Activated B cell treated with CpG ODN at 0.5 μM for 24 hours (primary cell): ENCODE results near the gene SOX9. TPM values are rescaled to one million over a fixed set of nuclear protein-coding genes. Genes with fewer than 3 reads are reported as not detected.

ENCODE experiments used
- ATAC-seq: fragments of 200-7000 bp; cut with Tn5 transposase; one replicate; pipeline ENCODE4 v1.10.0; 2021; ENCODE audit warnings: low read depth, mild to moderate bottlenecking, moderate library complexity
- CTCF ChIA-PET: fragments of 350-600 bp; sonication (Branson Sonifier 250); formaldehyde crosslinking; loops from one replicate; lab custom pipeline; 2021; ENCODE audit warnings: antibody characterized with exemption; lab: Charles Lee
- POLR2A ChIA-PET: fragments of 350-600 bp; sonication (Branson Sonifier 250); formaldehyde crosslinking; loops from one replicate; lab custom pipeline; 2021; ENCODE audit warnings: antibody characterized with exemption; lab: Charles Lee
- DNase-seq: peaks from one replicate; pipeline ENCODE4 v3.0.0; 2022
- H3K27ac Mint-ChIP-seq: one replicate; pipeline ENCODE4 v1.8.0; 2020; ENCODE audit warnings: mixed read lengths
- H3K27me3 Mint-ChIP-seq: one replicate; pipeline ENCODE4 v1.8.0; 2021; ENCODE audit warnings: mixed read lengths
- H3K36me3 Mint-ChIP-seq: one replicate; pipeline ENCODE4 v1.8.0; 2021; ENCODE audit warnings: low read depth, mixed read lengths
- H3K4me1 Mint-ChIP-seq: one replicate; pipeline ENCODE4 v1.8.0; 2021; ENCODE audit warnings: mixed read lengths
- H3K4me3 Mint-ChIP-seq: one replicate; pipeline ENCODE4 v1.8.0; 2020; ENCODE audit warnings: mild to moderate bottlenecking, mixed read lengths
- H3K9me3 Mint-ChIP-seq: one replicate; pipeline ENCODE4 v1.8.0; 2020; ENCODE audit warnings: mixed read lengths
- intact Hi-C: fragments of 100-400 bp; cut with micrococcal nuclease; formaldehyde crosslinking; loops from one replicate; pipeline ENCODE4 v1.15.1; 2024
- total RNA-seq: library from RNA; stranded (reverse); gene quantifications from 2 replicates; pipeline ENCODE4 v1.2.3, GENCODE V29; 2022
- TF ChIP-seq, protein P1 (sequence below): fragments of 200-600 bp; IDR thresholded peaks from one replicate; pipeline ENCODE4 v1.8.0; 2022; ENCODE audit warnings: antibody characterized with exemption, mild to moderate bottlenecking

The SOX9 gene
- total RNA-seq, 1 donor from 2014 or later: 0.07 TPM

DNA sequence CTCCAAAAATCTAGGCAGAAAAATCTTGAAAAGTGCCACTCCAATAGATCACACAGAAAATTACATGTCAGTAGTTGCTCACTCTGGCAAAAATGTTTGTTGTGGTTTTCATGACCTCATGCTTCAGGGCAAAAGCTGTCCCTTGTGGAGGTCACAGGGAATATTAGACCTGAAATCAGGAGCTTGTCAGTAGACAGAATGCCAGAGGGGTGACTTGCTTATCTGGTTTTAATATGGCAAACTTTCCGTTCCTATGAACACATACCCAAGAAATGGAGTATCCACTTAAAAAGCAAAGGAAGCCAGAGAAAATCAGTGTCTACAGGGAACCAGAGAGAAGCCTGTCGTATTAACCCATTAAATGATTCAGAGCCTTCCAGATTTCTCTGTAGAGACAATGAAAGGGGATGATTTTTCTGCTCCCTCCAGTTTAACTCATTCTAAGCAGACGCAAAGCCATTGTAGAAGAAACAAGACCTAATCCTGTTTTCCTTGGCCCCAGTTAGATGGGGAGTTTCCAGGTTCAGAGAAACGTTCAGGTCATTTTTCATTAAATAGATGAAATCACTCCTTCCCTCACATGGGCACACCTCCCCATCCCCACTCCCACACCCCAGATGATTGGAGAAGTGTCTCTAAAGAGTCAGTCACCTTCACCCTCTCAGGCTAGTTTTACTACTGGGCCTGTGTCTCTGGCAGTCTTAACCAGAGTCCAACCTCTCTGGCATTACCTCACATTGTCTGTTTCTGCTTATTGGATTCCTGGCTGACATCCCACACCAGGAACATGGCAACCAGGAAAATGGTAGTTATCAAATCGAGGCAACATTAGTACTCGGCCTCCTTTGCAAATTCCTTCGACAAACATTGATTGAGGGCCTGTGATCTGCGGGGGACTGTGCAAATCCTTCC is 6.0 kb downstream of the SOX9 start:
- Mint-ChIP-seq H3K4me1 (peaks cover 11% of the 10 kb centered on the region), H3K4me3 (no peak overlapping the region), H3K9me3 (no peaks in the 10 kb centered on the region), H3K27ac (no peak overlapping the region), H3K36me3 (no peaks in the 10 kb centered on the region), H3K27me3 (peaks cover 36% of the 10 kb centered on the region)
- TF ChIP-seq, protein P1, sequence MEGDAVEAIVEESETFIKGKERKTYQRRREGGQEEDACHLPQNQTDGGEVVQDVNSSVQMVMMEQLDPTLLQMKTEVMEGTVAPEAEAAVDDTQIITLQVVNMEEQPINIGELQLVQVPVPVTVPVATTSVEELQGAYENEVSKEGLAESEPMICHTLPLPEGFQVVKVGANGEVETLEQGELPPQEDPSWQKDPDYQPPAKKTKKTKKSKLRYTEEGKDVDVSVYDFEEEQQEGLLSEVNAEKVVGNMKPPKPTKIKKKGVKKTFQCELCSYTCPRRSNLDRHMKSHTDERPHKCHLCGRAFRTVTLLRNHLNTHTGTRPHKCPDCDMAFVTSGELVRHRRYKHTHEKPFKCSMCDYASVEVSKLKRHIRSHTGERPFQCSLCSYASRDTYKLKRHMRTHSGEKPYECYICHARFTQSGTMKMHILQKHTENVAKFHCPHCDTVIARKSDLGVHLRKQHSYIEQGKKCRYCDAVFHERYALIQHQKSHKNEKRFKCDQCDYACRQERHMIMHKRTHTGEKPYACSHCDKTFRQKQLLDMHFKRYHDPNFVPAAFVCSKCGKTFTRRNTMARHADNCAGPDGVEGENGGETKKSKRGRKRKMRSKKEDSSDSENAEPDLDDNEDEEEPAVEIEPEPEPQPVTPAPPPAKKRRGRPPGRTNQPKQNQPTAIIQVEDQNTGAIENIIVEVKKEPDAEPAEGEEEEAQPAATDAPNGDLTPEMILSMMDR: no peak
- ChIA-PET CTCF (no interaction called here), POLR2A (no interaction called here)
- intact Hi-C loops: no loop called here
- DNase-seq (no peak), ATAC-seq (no peak)

DNA sequence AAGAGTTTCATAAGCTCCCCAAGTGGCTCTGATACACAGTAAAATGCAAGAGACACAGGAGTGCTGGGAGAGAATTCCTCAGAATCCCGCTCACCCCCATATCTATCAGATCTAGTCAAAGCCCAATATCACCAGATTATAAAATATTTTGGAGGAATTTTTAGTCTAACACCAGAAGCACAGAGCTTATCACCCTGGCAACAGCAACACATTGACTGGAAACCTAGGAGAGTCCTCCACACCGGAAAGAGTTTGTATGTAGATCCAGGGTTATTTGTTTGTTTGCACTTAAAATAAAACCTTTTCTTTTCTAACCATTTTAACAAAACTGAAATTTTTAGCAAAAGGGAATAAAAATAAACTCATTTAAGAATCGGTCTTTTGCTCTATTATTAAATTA is 7.2 kb downstream of the SOX9 start:
- Mint-ChIP-seq H3K36me3 (no peaks in the 10 kb centered on the region), H3K27ac (no peak overlapping the region), H3K4me1 (peaks cover 5% of the 10 kb centered on the region), H3K9me3 (no peaks in the 10 kb centered on the region), H3K4me3 (no peak overlapping the region), H3K27me3 (peaks cover 28% of the 10 kb centered on the region)
- ChIA-PET POLR2A (no interaction called here), CTCF (no interaction called here)
- DNase-seq: no peak
- TF ChIP-seq, protein P1: no peak
- intact Hi-C loops: no loop called here
- no peak for ATAC-seq

DNA sequence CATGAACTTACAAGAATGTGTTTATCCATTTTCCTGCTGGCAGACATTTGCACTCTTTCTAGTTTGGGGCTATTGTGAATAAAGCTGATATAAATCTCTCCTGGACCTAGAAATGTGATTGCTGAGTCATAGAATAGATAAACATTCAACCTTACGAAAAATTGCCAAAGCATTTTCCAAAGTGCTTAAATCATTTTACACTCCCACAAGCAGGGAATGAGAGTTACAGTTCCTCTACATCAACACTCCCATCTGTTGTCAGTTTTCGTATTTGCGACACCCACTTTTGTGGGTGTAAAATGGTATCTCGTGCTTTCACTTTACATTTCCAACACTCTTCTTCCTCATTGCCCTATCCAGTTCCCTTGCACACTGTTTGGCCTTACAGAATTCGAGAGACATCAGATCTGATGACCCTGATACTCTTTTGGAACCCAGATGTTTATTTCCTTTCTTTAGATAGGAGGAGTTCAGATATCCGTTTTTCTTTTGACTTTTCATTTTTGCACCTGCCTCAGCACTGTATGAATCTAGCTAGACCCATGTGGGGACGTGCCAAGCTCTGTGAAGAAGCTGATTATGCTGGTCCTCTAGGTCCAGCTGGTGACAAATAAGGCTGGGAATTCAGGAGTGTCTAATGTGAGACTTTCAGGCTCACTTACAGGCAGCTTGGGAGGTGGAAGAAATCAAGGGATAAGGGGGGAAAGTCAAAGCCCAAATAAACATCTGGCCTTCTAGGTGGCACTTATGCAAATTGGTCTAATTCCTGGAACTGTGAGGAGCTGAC is 14.0 kb downstream of the SOX9 start:
- CTCF ChIA-PET: no interaction called here
- Mint-ChIP-seq H3K27me3 (no peaks in the 10 kb centered on the region), H3K36me3 (no peaks in the 10 kb centered on the region), H3K4me3 (no peak overlapping the region), H3K9me3 (no peaks in the 10 kb centered on the region), H3K27ac (no peak overlapping the region), H3K4me1 (no peaks in the 10 kb centered on the region)
- POLR2A ChIA-PET: no interaction called here
- no peak for ATAC-seq
- intact Hi-C loops: no loop called here
- TF ChIP-seq, protein P1: no peak
- DNase-seq: no peak

DNA sequence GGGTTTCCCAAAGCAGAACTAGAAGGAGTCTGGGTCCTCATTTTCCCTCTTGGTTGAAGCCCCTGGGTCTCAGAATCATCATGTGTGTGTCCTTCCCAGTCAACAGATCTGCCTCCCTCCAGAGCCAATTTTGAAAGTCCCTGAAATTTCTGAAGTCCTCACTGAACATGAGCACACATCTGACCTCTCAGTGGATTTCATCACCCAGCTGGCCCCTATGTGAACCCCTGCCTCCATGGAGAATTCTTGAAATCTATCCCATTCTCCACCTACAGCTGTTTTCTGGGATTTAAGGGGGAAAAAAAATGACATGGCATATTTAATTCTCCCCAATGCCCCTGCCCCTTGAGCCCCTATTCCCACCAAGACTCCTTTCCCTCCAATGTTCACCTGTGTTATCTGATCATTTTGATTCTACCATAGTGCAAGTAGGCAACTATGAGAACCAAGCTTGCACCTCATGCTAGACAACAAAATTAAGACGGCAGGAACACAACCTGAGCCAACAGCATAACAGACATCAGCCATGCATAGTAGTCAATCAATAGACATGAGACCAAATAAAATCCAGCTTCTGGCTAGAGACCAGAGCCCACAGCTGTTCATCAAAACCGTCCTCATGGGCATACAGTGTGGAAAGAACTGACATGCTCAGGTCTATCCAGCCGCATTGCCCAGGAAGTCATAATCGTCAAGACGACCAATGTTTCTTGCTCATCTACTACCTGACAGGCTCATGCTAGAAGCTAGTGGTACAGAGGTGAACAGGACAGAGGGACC is 14.9 kb downstream of the SOX9 start:
- ChIA-PET POLR2A (no interaction called here), CTCF (no interaction called here)
- Mint-ChIP-seq H3K27ac (no peak overlapping the region), H3K27me3 (no peaks in the 10 kb centered on the region), H3K36me3 (no peaks in the 10 kb centered on the region), H3K4me1 (no peaks in the 10 kb centered on the region), H3K9me3 (no peaks in the 10 kb centered on the region), H3K4me3 (no peak overlapping the region)
- no peak for DNase-seq
- intact Hi-C loops: no loop called here
- ATAC-seq: no peak
- TF ChIP-seq, protein P1: no peak
